GM21423 (cell line): ENCODE results near the gene EGLN2.
"Not testable (repeated sequence)": the region's sequence is repeated elsewhere in the genome, so short reads cannot be mapped to it uniquely, and the experiment has no call there.

ENCODE experiments used
- ATAC-seq: cut with Tn5 transposase; IDR thresholded peaks from one replicate; pipeline ENCODE4 v1.9.1; 2021; ENCODE audit warnings: mild to moderate bottlenecking, moderate library complexity; ENCODE audit not compliant: unreplicated experiment

EGLN2 gene

DNA sequence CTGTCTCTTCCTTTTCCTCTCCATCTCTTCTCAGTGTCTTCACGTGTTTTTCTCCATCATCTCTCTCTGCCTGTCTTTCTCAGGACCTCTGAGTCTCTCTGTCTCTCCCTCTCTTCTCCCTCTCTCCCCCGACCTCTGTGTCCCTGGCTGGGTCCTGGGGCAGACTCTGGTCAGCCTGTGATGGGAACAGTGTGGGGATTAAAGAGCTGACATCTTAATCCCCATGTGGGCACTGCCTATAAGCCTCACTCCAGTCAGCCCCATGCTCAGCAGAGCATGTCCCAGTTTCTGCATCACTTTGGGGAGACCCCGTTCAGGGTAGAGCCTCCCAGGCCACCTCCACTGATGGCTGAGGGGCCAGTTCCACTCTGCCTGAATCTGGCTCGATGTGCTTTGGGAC lies 16.2 kb downstream of the EGLN2 start:
- no peak for ATAC-seq

DNA sequence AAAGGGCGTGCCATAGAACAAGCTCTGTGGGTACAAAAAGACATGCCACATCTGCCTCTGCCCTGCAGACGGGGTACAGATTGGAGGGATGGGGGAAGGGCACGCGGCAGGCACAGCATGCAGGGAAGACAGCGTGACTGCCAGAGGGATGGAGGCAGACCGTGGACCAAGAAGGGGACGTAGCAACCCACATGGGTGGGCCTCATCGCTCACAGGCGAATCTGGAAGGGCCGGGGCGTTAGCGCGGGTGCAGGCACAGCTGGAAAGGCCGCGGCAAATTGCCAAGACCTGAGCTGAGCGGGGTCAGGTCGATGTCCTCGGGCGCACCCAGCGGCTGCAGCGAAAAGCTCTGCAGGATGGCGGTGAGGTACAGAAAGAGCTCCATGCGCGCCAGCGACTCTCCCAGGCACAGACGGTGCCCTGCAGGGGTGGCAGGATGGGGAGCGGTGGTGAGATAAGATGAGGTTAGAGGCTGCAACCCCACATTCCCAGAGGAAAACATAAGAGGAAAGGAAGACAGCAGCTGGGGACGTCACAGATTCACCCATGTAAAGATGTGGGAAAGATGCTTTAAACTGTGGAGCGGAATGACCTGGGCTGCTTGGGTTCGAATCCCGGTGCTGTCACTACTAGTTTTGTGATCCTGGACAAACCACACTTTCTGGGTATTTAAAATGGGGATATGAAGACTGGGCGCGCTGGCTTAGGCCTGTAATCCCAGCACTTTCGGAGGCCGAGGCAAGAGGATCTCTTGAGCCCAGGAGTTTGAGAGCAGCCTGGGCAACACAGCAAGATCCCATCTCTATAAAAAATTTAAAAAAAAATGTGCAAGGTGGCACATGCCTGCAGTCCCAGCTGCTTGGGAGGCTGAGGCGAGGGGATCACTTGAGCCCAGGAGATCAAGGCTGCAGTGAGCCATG lies 19.7 kb downstream of the EGLN2 start:
- not testable (repeated sequence) for ATAC-seq

DNA sequence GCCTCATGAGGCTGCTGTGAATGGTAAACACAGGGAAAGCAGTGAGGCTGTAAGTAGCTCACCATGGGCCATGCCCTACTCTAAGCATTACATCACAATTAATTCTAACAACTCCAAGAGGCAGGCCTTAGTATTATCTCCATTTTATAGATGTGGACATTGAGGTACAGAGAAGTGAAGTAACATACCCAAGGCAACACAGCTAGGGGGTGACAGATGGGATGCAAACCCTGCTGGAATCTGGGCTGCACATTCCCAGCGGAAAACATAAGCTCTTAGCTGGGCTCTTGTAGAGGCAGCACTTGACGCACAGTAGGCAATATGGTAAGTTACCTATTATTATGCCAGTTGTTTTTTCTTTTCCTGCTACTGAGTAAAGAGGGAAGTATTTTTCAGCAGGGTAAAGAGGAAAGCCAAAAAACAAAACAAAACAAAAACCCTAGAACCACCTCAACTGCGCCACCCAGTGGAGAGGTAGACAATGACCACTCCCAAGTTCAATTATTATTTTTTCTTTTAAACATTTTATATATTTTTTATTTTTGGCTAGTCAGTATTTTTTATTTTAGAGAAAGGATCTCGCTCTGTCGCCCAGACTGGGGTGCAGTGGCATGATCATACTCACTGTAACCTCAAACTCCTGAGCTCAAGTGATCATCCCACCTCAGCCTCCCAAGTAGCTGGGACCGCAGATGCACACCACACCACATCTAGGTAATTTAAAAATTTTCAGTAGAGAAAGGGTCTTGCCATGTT lies 20.7 kb downstream of the EGLN2 start:
- not testable (repeated sequence) for ATAC-seq

DNA sequence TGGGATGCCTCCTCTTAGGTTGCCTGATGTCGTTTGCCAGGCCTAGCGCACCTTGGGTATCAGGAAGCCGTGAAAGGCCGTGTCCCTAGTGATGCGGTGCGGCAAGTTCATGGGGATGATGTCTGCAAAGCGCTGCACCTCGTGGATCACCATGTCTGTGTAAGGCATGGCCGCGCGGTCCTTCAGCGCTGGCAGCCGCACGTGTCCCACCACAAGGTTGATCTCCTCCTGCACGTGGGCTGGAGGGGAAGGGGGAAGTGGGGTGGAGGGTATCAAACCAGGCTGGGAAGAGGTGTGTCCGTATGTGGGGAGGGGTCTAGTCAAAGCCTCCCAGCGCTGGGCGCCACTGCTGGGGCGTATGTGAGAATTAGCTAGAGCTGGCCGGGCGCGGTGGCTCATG lies 23.2 kb downstream of the EGLN2 start:
- no peak for ATAC-seq

DNA sequence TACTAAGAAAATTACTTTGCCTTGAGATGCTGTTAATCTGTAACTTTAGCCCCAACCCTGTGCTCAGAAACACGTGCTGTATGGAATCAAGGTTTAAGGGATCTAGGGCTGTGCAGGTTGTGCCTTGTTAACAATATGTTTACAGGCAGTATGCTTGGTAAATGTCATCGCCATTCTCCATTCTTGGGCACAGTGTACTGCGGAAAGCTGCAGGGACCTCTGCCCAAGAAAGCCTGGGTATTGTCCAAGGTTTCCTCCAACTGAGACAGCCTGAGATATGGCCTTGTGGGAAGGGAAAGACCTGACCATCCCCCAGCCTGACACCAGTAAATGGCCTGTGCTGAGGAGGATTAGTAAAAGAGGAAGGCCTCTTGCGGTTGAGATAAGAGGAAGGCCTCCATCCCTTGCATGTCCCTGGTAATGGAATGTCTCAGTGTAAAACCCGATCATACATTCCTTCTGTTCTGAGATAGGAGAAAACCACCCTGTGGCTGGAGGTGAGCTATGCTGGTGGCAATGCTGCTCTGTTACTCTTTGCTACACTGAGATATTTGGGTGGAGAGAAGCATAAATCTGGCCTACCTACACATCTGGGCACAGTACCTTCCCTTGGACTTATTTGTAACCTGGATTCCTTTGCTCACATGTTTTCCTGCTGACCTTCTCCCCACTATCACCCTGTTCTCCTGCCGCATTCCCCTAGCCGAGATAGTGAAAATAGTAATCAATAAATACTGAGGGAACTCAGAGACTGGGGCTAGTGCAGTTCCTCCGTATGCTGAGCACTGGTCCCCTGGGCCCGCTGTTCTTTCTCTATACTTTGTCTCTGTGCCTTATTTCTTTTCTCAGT lies 23.9 kb downstream of the EGLN2 start:
- not testable (repeated sequence) for ATAC-seq

DNA sequence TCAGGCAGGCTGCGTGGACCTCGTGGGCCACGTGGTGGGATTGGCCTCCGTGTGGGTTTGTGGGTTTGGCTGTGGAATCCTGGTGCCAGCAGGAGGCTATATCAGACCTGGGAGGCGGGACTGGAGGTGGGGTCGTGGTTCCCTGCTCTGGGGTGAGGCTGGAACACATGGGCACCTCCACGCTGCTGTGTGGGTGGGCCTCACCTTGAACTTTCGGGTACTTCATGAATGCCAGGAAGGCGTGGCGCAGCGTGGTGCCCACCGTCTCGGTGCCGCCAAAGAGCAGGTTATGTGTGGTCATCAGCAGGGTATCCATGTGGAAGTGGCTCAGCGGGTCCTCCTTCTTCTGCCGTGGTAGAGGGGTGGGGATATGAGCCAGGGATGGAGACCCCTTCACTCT lies 25.9 kb downstream of the EGLN2 start:
- ATAC-seq: not testable (repeated sequence)

DNA sequence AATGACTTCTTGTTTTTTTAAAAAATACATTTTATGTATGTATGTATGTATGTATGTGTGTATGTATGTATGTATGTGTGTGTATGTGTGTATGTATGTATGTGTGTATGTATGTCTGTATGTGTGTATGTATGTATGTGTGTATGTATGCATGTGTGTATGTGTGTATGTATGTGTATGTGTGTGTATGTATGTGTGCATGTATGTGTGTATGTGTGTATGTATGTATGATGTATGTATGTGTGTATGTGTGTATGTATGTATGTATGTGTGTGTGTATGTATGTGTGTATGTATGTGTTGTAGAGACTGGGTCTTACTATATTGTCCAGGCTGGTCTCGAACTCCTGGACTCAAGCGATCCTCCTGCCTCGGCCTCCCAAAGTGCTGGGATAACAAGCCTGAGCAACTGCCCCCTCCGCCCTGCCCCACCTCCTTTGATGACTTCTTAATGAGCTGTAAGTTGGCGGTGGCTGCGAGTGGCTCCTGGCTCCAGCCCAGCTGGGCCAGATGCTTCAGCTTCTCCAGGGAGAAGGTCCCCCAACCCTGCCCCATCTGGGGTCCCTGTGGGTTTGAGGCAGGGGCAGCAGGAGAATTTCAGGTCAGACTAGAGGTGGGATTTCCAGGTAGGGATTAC lies 26.6 kb downstream of the EGLN2 start:
- not testable (repeated sequence) for ATAC-seq

DNA sequence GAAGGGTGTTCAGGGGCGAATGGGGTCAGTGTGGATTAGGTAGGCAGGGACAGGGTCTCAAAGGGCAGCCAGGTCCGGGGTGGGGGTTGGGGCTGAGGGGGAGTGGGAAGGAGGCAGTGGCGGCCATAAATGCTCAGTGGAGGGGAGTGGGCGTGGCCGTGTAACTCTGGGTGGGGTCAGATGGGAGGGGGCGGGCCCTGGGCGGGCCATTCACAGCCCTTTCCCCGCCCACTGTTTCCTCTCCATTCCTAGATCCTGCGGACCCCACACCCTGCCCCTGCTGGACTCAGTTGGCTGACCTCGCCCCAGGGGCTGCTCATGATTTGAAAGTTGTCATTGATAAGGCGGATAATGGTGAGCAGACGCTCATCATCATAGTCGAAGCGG lies 27.3 kb downstream of the EGLN2 start:
- not testable (repeated sequence) for ATAC-seq

DNA sequence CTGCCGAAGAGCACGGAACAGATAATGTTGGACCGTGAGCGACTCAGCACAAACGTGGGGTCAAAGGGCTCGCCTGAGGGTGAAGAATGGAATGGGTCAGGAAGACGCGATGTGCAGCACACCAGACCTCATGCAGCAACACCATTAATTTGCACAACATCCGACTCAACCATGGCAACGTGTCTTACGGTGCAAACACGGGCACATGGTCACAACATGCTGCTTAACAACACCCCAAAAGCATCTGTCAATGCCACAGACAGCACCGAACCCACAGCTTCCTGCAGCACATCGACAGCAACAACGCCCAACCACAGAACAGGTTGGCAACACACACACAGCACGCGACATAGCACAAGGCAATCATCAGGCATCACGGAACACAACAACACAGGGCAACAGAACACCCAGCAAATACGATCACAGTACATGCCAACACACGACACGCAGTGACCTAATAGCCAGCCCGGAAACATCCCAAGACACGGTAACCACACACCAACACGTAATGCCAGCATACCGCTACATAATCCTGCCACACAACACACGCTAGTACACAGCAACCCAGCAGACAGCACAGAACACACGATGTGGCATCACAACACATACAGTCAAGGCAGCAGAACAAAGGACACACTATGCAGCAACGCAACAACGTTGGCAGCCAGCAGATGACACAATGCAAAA lies 27.9 kb downstream of the EGLN2 start:
- ATAC-seq: not testable (repeated sequence)

DNA sequence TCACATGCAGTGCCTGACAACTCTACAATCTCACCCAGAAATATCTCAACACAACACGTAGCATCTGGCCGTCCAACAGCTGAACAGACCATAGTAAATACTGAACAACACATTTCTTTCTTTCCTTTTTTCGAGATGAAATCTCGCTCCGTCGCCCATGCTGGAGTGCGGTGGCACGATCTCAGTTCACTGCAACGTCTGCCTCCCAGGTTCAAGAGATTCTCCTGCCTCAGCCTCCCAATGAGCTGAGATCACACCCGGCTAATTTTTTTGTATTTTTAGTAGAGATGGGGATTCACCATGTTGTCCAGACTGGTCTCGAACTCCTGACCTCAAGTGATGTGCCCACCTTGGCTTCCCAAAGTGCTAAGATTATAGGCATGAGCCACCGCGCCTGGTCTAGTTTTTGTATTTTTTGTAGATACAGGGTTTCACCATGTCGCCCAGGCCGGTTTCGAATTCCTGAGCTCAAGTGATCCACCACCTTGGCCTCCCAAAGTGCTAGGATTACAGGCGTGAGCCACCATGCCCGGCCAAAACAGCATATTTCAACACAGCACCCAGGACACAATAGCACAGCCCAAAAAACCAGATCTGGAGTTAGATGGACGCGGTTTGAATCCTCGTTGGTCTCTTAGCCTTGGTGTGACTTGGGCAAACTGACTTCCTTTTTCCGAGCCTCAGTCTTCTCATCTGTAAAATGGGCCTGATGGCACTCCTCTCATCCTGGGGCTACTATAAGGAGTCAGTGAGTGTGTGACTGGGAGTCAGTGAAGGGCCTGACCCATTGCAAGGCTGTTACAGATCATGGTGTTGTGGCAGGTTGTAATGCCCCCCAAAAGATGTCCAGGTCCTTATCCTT lies 28.6 kb downstream of the EGLN2 start:
- no peak for ATAC-seq

DNA sequence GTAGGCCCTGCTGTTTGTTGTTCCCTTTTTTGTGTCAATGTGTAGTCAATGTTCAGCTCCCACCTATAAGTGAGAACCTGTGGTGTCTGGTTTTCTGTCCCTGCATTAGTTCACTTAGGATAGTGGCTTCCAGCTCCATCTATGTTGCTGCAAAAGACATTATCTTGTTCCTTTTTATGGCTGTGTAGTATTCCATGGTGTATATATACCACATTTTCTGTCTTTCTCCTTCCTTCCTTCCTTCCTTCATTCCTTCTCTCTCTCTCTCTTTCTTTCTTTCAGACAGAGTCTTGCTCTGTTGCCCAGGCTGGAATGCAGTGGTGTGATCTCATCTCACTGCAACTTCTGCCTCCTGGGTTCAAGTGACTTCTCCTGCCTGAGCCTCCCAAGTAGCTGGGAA lies 30.2 kb downstream of the EGLN2 start:
- ATAC-seq: no peak

DNA sequence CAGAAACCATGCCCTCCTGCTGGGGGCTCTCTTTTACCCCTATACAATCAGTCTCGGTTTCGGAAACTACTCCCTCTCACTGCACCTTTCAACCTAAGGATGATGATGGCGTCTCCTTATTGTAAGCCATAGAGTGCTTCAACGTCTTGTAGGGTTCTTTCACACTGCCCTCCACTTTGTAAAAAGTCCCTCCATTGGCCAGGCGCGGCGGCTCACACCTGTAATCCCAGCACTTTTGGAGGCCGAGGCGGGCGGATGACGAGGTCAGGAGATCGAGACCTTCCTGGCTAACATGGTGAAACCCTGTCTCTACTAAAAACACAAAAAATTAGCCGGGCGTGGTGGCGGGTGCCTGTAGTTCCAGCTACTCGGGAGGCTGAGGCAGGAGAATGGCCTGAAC lies 31.8 kb downstream of the EGLN2 start:
- ATAC-seq: not testable (repeated sequence)

DNA sequence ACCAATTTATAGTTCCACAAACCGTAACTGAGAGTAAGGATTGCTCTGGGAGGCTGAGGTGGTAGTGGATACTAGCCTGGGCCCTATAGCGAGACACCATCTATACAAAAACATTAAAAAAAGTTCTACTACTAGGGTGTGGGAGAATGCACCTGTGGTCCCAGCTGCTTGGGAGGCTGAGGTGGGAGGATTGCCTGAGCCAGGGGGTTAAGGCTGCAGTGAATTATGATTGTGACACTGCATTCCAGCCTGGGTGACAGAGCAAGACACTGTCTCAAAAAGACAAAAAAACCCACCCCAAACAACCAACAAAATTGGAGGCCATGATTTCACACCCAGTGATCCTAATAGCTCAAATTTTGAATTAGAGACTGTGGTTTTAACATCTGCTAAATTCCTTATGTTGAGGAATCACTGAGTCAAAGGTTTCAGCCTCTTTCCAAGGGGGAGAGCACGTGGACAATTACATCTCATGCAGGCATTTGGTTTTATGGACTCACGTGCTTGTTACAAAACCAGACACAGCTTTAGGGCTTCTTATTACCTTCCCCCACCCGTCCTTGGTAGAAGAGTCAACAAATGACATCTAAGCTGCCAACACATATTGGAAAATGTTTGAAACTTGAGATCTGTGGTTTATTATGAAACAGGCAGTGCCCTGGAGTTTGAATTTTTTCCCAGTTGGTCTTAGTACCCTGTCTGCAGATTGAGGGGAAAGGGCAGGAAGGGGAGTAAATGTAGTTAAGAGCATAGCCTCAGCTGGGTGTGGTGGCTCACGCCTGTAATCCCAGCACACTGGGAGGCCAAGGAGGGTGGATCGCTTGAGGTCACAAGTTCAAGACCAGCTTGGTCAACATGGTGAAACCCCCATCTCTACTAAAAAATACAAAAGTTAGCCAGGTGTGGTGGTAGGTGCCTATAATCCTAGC lies 32.8 kb downstream of the EGLN2 start:
- no peak for ATAC-seq

DNA sequence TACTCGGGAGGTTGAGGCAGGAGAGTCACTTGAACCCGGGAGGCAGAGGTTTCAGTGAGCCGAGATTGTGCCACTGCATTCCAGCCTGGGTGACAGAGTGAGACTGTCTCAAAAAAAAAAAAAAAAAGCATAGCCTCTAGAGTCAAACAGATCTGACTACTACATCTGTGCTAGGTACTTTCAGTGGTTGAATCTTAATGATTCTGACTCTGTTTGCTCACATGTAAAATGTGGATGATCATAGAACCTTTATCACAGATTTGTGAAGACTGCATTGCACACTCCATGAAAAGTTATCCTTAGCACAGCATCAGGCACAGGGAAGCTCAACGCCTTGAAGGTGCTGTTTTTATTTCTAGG lies 33.4 kb downstream of the EGLN2 start:
- not testable (repeated sequence) for ATAC-seq

DNA sequence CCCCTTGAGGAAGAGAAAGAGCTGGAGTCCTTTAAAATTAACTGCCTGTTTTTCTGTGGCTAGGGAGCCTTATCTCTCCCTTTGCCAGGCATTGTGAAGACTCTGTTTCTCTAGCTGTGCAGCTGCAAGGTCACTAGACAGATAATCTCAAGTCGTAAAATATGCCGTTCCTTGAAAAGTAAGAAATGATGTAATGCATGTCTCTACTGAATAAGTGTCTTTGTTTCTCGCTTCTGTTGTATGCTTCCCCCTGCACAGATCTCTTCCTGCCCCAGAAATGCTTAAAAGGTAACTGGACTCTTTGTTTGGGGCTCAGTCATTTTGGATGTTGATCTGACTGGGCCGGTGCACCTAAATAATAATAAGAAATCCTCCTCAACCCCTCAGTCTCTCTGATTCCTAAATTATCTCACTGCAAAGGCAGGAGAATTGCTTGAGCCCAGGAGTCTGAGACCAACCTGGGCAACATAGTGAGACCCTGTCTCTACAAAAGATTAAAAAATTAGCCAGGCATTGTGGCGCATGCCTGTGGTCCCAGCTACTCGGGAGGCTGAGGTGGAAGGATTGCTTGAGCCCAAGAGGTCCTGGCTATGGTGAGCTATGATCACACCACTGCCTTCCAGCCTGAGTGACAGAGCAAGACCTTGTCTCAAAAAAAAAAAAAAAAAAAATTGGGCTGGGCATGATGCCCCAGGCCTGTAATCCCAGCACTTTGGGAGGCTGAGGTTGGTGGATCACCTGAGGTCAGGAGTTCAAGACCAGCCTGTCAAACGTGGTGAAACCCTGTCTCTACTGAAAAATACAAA lies 34.9 kb downstream of the EGLN2 start:
- not testable (repeated sequence) for ATAC-seq

DNA sequence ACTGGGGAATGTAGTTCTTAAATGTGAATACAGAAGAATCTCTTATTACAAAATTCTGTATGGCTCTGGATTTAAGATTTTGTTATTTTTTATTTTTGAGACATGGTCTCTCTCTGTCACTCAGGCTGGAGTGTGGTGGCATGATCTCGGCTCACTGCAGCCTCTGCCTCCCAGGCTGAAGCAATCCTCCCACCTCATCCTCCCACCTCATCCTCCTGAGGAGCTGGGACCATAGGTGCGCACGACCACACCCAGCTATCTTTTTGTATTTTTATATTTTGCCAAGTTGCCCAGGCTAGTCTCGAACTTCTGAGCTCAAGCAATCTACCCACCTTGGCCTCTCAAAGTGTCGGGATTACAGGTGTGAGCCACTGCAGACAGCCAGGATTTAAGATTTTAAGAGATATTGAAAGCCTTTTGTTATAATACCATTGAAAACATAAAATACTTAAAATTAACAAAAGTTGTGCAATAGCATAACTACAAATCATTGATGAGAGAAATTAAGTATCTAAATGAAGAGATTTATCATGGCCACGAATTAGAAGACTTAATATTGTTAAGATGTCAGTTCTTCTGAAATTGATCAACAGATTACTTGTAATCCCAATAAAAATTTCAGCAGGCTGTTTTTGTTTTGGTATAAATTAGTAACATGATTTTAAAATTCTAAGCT lies 37.9 kb downstream of the EGLN2 start:
- no peak for ATAC-seq

DNA sequence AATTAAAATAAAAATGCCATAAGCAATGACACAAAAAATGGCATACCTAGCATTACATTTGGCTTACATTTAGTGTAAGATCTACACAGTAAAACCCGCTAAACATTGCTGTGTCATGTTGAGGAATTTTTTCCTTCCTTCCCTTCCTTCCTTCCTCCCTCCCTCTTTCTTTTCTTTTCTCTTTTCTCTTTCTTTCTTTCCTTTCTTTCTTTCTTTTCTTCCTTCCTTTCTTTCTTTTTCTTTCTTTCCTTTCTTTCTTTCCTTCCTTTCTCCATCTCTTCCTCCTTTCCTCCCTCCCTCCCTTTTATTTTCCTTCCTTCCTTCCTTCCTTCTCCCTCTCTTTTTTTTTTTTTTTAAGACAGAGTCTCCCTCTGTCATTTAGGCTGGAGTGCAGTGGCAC lies 39.5 kb downstream of the EGLN2 start:
- ATAC-seq: not testable (repeated sequence)
